HCT116 (cell line): ENCODE data around the gene AKNAD1.

ENCODE experiments used
- EZH2 ChIP-seq: fragments of 200-600 bp; sonication (generic); IDR thresholded peaks from 2 replicates; pipeline ENCODE4 v1.6.1; 2017; ENCODE audit warnings: antibody characterized with exemption, mixed run types
- POLR2A ChIP-seq: IDR thresholded peaks from 2 replicates; pipeline ENCODE4 v1.7.0; 2011; ENCODE audit warnings: borderline replicate concordance; ENCODE audit not compliant: insufficient read depth, insufficient read length; ENCODE audit errors: extremely low read depth
- YY1 ChIP-seq: IDR thresholded peaks from 2 replicates; pipeline ENCODE4 v1.6.1; 2011; ENCODE audit warnings: low read length, low read depth, moderate library complexity, mild to moderate bottlenecking; ENCODE audit not compliant: insufficient replicate concordance; ENCODE audit errors: extremely low read depth
- ZFX ChIP-seq: fragments of 450-650 bp; IDR thresholded peaks from 2 replicates; pipeline ENCODE4 v1.6.1; 2017
- TF ChIP-seq, protein P1 (sequence below): IDR thresholded peaks from 2 replicates; pipeline ENCODE4 v1.6.1; 2012
- TF ChIP-seq, protein P2 (sequence below), 3 experiments: fragments of 200-600 bp in 1 of 3; sonication (generic) in 1 of 3; IDR thresholded peaks in 2 of 3; conservative IDR thresholded peaks in 1 of 3; 2 replicates each; pipeline ENCODE4 v1.5.1; 2012 to 2017; ENCODE audit warnings: low read depth in 2 of 3, low read length in 2 of 3, antibody characterized with exemption in 1 of 3, borderline replicate concordance in 1 of 3, control low read depth in 1 of 3, mild to moderate bottlenecking in 1 of 3, mixed read lengths in 1 of 3, mixed run types in 1 of 3, moderate library complexity in 1 of 3; ENCODE audit not compliant: insufficient read depth in 1 of 3

DNA sequence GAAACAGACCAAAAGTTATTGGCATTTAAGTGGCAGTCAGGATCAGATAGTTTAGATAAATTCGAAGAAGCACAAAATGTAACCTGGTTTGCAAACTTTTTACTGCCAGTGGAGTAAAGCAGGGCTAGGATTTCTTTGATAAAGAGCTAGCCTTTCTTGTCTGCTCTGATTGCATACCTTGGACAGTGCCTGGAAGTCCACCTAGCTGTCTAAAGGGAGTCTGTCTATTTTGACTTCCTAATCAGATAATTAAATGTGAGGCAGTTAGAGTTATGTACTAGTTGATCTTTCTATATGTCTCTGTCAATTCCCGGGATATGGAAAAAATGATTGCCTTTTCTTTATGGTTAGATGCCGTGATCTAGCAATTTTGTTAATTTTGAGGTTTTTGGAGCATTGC lies 24.0 kb upstream of the AKNAD1 start:
- no peak for TF ChIP-seq YY1
- TF ChIP-seq POLR2A = no peak
- no peak for TF ChIP-seq EZH2
- TF ChIP-seq, protein P1, sequence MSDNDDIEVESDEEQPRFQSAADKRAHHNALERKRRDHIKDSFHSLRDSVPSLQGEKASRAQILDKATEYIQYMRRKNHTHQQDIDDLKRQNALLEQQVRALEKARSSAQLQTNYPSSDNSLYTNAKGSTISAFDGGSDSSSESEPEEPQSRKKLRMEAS = no peak
- TF ChIP-seq ZFX = no peak
- TF ChIP-seq, protein P2, sequence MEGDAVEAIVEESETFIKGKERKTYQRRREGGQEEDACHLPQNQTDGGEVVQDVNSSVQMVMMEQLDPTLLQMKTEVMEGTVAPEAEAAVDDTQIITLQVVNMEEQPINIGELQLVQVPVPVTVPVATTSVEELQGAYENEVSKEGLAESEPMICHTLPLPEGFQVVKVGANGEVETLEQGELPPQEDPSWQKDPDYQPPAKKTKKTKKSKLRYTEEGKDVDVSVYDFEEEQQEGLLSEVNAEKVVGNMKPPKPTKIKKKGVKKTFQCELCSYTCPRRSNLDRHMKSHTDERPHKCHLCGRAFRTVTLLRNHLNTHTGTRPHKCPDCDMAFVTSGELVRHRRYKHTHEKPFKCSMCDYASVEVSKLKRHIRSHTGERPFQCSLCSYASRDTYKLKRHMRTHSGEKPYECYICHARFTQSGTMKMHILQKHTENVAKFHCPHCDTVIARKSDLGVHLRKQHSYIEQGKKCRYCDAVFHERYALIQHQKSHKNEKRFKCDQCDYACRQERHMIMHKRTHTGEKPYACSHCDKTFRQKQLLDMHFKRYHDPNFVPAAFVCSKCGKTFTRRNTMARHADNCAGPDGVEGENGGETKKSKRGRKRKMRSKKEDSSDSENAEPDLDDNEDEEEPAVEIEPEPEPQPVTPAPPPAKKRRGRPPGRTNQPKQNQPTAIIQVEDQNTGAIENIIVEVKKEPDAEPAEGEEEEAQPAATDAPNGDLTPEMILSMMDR (IDR thresholded peaks at IDR 0.05 in 2 of 3, conservative IDR thresholded peaks at IDR 0.05 in 1 of 3; ENCODE audit: borderline replicate concordance in 1 of 3, insufficient read depth in 1 of 3, low read depth in 2 of 3, low read length in 2 of 3) = no peak
